ENCODE data around the gene TTC33.
"Not testable (repeated sequence)": the region's sequence is repeated elsewhere in the genome, so short reads cannot be mapped to it uniquely, and the experiment has no call there.

Gene TTC33

GRCh38 chr5:40666657-40667056 lies 89.1 kb downstream of the TTC33 start:
- no peak for TF ChIP-seq CTCF (IDR thresholded peaks at IDR 0.05; ENCODE audit: low read depth, low read length)
- no peak for DNase-seq (ENCODE audit: extremely low read depth, low read depth)

- TF ChIP-seq CTCF (IDR thresholded peaks at IDR 0.05; ENCODE audit: low read depth, low read length), result no peak
- DNase-seq (ENCODE audit: extremely low read depth, low read depth), result no peak
Measured at GRCh38 chr5:40665635-40666298, 90.0 kb downstream of the TTC33 start.

GRCh38 chr5:40660751-40661150 lies 95.0 kb downstream of the TTC33 start:
- no peak for DNase-seq (ENCODE audit: extremely low read depth, low read depth)
- TF ChIP-seq CTCF (IDR thresholded peaks at IDR 0.05; ENCODE audit: low read depth, low read length), result no peak

- DNase-seq (ENCODE audit: extremely low read depth, low read depth), result no peak
- no peak for TF ChIP-seq CTCF (IDR thresholded peaks at IDR 0.05; ENCODE audit: low read depth, low read length)
Measured at GRCh38 chr5:40656766-40657165, 99.0 kb downstream of the TTC33 start.

GRCh38 chr5:40656091-40656490 lies 99.7 kb downstream of the TTC33 start:
- DNase-seq (ENCODE audit: extremely low read depth, low read depth), result not testable (repeated sequence)

- TF ChIP-seq CTCF (IDR thresholded peaks at IDR 0.05; ENCODE audit: low read depth, low read length), result no peak
Measured at GRCh38 chr5:40655138-40655537, 100.6 kb downstream of the TTC33 start.

DNA sequence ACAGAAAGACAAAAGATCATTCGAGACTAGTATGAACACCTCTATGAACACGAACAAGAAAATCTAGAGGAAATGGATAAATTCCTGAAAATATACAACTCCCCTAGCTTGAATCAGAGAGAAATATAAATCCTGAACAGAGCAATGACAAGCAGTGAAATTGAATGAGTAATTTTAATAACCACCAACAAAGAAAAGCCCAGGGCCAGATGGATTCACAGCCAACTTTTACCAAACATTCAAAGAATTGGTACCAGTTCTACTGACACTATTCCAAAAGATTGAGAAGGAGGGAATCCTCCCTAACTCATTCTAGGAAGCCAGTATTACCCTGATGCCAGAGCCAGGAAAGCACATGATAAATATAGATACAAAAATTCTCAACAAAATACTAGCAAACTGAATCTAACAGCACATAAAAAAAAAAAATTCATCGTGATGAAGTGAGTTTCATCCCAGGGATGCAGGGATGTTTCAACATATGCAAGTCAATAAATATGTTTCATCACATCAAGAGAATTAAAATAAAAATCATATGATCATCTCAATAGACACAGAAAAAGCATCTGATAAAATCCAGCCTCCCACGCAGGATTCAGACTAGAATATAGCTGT lies 101.3 kb downstream of the TTC33 start:
- TF ChIP-seq CTCF (IDR thresholded peaks at IDR 0.05; ENCODE audit: low read depth, low read length), result no peak
- no peak for DNase-seq (ENCODE audit: extremely low read depth, low read depth)

More at GRCh38 chr5:40655138-40655537, 100.6 kb downstream of the TTC33 start:
- DNase-seq (ENCODE audit: extremely low read depth, low read depth), result no peak

Data from AG09319 (cell line).